ENCODE data around the gene CDH13. TPM values are rescaled to one million over a fixed set of nuclear protein-coding genes. Genes with fewer than 3 reads are reported as not detected.

The CDH13 gene
- total and polyA plus RNA-seq, 2 experiments from 2014 or later = 1.6 to 4.4 TPM

DNA sequence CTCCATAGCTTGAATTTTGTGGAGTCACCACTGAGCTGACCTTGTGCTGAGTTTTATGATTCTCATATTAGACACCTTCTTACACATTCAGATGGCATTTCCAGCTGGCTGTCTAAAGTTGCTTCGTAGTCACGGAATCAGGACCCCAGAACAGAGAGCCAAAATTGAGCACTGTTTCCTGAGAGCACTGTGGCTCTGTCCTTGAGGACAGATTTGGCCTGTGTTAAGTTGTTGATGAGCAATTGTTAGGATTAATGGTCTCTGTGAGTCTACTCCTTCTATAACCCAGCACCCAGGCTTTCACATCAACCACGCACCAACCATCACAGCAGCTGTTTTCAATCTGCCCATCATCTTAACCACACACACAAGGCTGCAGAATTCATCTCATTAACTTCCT, 903.5 kb downstream of the CDH13 start (continued):
- TF ChIP-seq NANOG (IDR thresholded peaks at IDR 0.05; ENCODE audit: borderline replicate concordance) (no peak), EZH2phosphoT487 (IDR thresholded peaks at IDR 0.05; ENCODE audit: unreplicated experiment) (no peak)

DNA sequence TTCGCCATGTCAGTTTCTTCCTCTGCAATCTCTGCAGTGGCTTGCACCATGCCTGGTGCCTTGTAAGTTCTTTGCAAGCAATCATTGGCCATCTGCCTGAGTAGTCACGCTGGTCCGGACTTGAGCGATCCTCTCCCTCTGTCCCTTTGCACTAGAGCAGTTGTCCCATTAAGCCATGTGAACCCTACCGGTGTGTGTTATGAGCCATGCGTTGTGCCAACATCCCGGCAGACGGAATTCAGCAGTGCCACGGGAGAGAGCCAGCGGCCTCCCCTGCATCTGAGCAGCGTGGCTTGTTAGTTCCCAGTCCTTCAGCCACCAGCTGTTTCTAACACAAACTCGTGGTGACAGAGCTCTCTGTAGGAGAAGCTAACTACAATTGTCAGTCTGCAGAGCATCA, 905.9 kb downstream of the CDH13 start:
- DNase-seq (ENCODE audit: low spot score) (no peak), ATAC-seq (no peak)
- Histone ChIP-seq H3F3A (replicated peaks; ENCODE audit: low read depth) (no peaks in the 10 kb centered on the region), H3K27me3 (ENCODE audit: insufficient read depth) (no peaks in the 10 kb centered on the region), H3K4me2 (no peak overlapping the region), H3K27ac (ENCODE audit: low read depth) (no peak overlapping the region), H4K20me1 (replicated peaks; ENCODE audit: insufficient read depth) (no peaks in the 10 kb centered on the region), H3K4me3 (no peak overlapping the region), H3K79me2 (replicated peaks; ENCODE audit: insufficient read depth) (no peaks in the 10 kb centered on the region), H3K4me1 (ENCODE audit: insufficient read depth) (no peaks in the 10 kb centered on the region), H3K36me3 (ENCODE audit: insufficient read depth) (no peaks in the 10 kb centered on the region), H2AFZ (no peak overlapping the region), H3K9me2 (ENCODE audit: insufficient read depth) (peaks cover 5% of the 10 kb centered on the region)
- no peaks in the 10 kb centered on the region for H3K27me3 Mint-ChIP-seq (ENCODE audit: insufficient read depth, low read depth, poor library complexity)
- H3K4me3 Mint-ChIP-seq = no peak overlapping the region
- H3K4me1 Mint-ChIP-seq = no peaks in the 10 kb centered on the region
- no peaks in the 10 kb centered on the region; the same call in 2 of the 3 replicates for H3K36me3 Mint-ChIP-seq (ENCODE audit: low read depth)
- no peak for TF ChIP-seq ZNF462 (CRISPR knock-in tag; IDR thresholded peaks at IDR 0.05)
- no peak for TF ChIP-seq ETS1 (IDR thresholded peaks at IDR 0.05)
- TF ChIP-seq CREB1 (CRISPR knock-in tag; IDR thresholded peaks at IDR 0.05; ENCODE audit: low read depth) = no peak
- TF ChIP-seq ZNF331 (CRISPR knock-in tag; IDR thresholded peaks at IDR 0.05; ENCODE audit: low read depth) = no peak
- no peak for TF ChIP-seq EZH2phosphoT487 (IDR thresholded peaks at IDR 0.05; ENCODE audit: unreplicated experiment)
- TF ChIP-seq STAT1 (IDR thresholded peaks at IDR 0.05; ENCODE audit: unreplicated experiment) = no peak
- no peak for TF ChIP-seq ZNF114 (CRISPR knock-in tag; IDR thresholded peaks at IDR 0.05)
- TF ChIP-seq, protein P1, sequence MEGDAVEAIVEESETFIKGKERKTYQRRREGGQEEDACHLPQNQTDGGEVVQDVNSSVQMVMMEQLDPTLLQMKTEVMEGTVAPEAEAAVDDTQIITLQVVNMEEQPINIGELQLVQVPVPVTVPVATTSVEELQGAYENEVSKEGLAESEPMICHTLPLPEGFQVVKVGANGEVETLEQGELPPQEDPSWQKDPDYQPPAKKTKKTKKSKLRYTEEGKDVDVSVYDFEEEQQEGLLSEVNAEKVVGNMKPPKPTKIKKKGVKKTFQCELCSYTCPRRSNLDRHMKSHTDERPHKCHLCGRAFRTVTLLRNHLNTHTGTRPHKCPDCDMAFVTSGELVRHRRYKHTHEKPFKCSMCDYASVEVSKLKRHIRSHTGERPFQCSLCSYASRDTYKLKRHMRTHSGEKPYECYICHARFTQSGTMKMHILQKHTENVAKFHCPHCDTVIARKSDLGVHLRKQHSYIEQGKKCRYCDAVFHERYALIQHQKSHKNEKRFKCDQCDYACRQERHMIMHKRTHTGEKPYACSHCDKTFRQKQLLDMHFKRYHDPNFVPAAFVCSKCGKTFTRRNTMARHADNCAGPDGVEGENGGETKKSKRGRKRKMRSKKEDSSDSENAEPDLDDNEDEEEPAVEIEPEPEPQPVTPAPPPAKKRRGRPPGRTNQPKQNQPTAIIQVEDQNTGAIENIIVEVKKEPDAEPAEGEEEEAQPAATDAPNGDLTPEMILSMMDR (conservative IDR thresholded peaks at IDR 0.05; ENCODE audit: low read depth in 2 of 2) = no peak
- TF ChIP-seq POLR2AphosphoS5 (IDR thresholded peaks at IDR 0.05; ENCODE audit: low read depth) = no peak
- no peaks in the 10 kb centered on the region; the same call in 2 of the 3 replicates for H3K9me3 Mint-ChIP-seq
- H3K27ac Mint-ChIP-seq = no peak overlapping the region

Measured in GM23338 (cell line).